A375 (cell line): ENCODE data around the gene VWA5A. TPM values are rescaled to one million over a fixed set of nuclear protein-coding genes. Genes with fewer than 3 reads are reported as not detected.

Experiments
- total RNA-seq: library from RNA; depleted of rRNA; stranded (reverse); fragments of >200 nt; shearing (Covaris generic); gene quantifications from 2 replicates; pipeline ENCODE4 v1.2.3, GENCODE V29; 2014; rRNA removed

Gene VWA5A
- 5.5 and 6.9 TPM in 2 replicates for total RNA-seq

GRCh38 chr11:124114942-124115781 is at the start of gene VWA5A:
TSS of gene VWA5A (plus strand) at chr11:124115450. CDS start at chr11:124117512, 2,062 bp downstream.

GRCh38 chr11:124183068-124183467 is 67.8 kb downstream of the VWA5A start, which contains the start of gene OR10D3:
TSS of gene OR10D3 (plus strand) at chr11:124183345. CDS start at chr11:124185270, 1,925 bp downstream.

Other genes starting within 250 kb of the VWA5A start
- not detected in 2 replicates for gene TMEM225, start 229.8 kb upstream of the VWA5A start, total RNA-seq
- gene OR8D4, start 213.3 kb upstream of the VWA5A start, total RNA-seq, result not detected in 2 replicates
- not detected in 2 replicates for gene OR4D5, start 175.8 kb upstream of the VWA5A start, total RNA-seq
- 0.21 TPM in 1 of 2 replicates, not detected in the other for gene OR6T1, start 171.6 kb upstream of the VWA5A start, total RNA-seq
- not detected in 2 replicates for gene OR10S1, start 137.7 kb upstream of the VWA5A start, total RNA-seq
- gene OR10G6, start 120.3 kb upstream of the VWA5A start, total RNA-seq, result not detected in 2 replicates
- gene OR10G4, start 102.5 kb upstream of the VWA5A start, total RNA-seq, result not detected in 2 replicates
- gene OR10G9, start 92.4 kb upstream of the VWA5A start, total RNA-seq, result not detected in 2 replicates
- not detected in 2 replicates for gene OR10G8, start 88.7 kb upstream of the VWA5A start, total RNA-seq
- not detected in 2 replicates for gene OR10G7, start 74.1 kb upstream of the VWA5A start, total RNA-seq
- gene OR10D3, start 67.9 kb downstream of the VWA5A start, total RNA-seq, result 0.60 and 1.6 TPM in 2 replicates
- 0.38 and 0.64 TPM in 2 replicates for gene OR8G1, start 125.6 kb downstream of the VWA5A start, total RNA-seq
- gene OR8G5, start 140.9 kb downstream of the VWA5A start, total RNA-seq, result 1.1 TPM in 1 of 2 replicates, not detected in the other
- not detected in 2 replicates for gene OR8D1, start 198.5 kb downstream of the VWA5A start, total RNA-seq
- gene OR8D2, start 204.7 kb downstream of the VWA5A start, total RNA-seq, result not detected in 2 replicates